HepG2 (cell line): ENCODE results near the gene IGFALS. TPM values are rescaled to one million over a fixed set of nuclear protein-coding genes. Genes with fewer than 3 reads are reported as not detected.
A peak's percentile ranks its signal among the peaks of the same experiment; 100 is the strongest.

Source experiments
- ATAC-seq: fragments of 200-7000 bp; cut with Tn5 transposase; 3 replicates; pipeline ENCODE4 v1.9.1; 2020; ENCODE audit warnings: mild to moderate bottlenecking, moderate library complexity
- BruUV-seq: library from RNA; stranded (reverse); fragments of 400-500 nt; replicated peaks from 2 replicates; lab custom pipeline; 2021; lab: Mats Ljungman, UMichigan
- CTCF ChIA-PET: fragments of 300-600 bp; formaldehyde crosslinking; extraction: SDS; loops from one replicate; lab custom pipeline; 2021; ENCODE audit warnings: low total read pairs, inconsistent platforms, low intra/inter-chr PET ratio; lab: Yijun Ruan, JAX
- POLR2A ChIA-PET: fragments of 350-600 bp; sonication (Branson Sonifier 250); formaldehyde crosslinking; loops from one replicate; lab custom pipeline; 2020; ENCODE audit warnings: antibody characterized with exemption, inconsistent platforms; lab: Yijun Ruan, JAX
- DNase-seq: peaks from one replicate; pipeline ENCODE4 v3.0.0-alpha.2; 2015; ENCODE audit warnings: low spot score
- FAIRE-seq: peaks from 3 replicates; lab custom pipeline; 2011; peaks lifted over from hg19 to GRCh38; lab: Jason Lieb, UNC
- H2AFZ ChIP-seq: one replicate; pipeline ENCODE4 v1.6.1; 2011; ENCODE audit warnings: low read length, inconsistent platforms
- H3K27ac ChIP-seq: fragments of 300-600 bp; 3 replicates; pipeline ENCODE4 v1.8.0; 2011; ENCODE audit warnings: mixed run types, mild to moderate bottlenecking, mixed read lengths, low read length, inconsistent platforms; ENCODE audit not compliant: insufficient read depth; ENCODE audit errors: extremely low read length
- H3K27me3 ChIP-seq, 2 experiments: fragments of 200-600 bp in 1 of 2; 2 replicates in 1 of 2; 3 replicates in 1 of 2; pipeline versions ENCODE4 v1.6.0 to v1.8.0; 2011; ENCODE audit warnings: low read length in 2 of 2, mild to moderate bottlenecking in 2 of 2, moderate library complexity in 2 of 2, inconsistent platforms in 1 of 2; ENCODE audit not compliant: insufficient read depth in 2 of 2, control insufficient read depth in 1 of 2
- H3K36me3 ChIP-seq, 2 experiments: fragments of 200-600 bp in 1 of 2; replicated peaks in 1 of 2; 2 replicates in 1 of 2; 3 replicates in 1 of 2; pipeline versions ENCODE4 v1.5.1 to v1.8.0; 2011; ENCODE audit warnings: low read length in 2 of 2, inconsistent platforms in 1 of 2; ENCODE audit not compliant: insufficient read depth in 2 of 2, control insufficient read depth in 1 of 2
- H3K4me1 ChIP-seq: 2 replicates; pipeline ENCODE4 v1.5.1; 2012; ENCODE audit warnings: low read length, inconsistent platforms; ENCODE audit not compliant: insufficient read depth
- H3K4me2 ChIP-seq: 2 replicates; pipeline ENCODE4 v1.6.0; 2011; ENCODE audit warnings: low read depth, low read length, inconsistent platforms
- H3K4me3 ChIP-seq, 3 experiments: fragments of 200-600 bp in 1 of 3; sonication (generic), shearing (Covaris generic) in 1 of 3; replicated peaks in 1 of 3; 2 replicates each; pipeline ENCODE4 v1.5.1; 2011 to 2016; ENCODE audit warnings: low read length in 3 of 3, inconsistent platforms in 2 of 3, low read depth in 2 of 3, mild to moderate bottlenecking in 2 of 3, control low read depth in 1 of 3, mixed read lengths in 1 of 3; ENCODE audit not compliant: insufficient read depth in 1 of 3
- H3K79me2 ChIP-seq: one replicate; pipeline ENCODE4 v1.6.1; 2011; ENCODE audit warnings: low read length, inconsistent platforms; ENCODE audit not compliant: insufficient read depth
- H3K9ac ChIP-seq: 2 replicates; pipeline ENCODE4 v1.6.0; 2011; ENCODE audit warnings: mild to moderate bottlenecking, low read depth, low read length, inconsistent platforms; ENCODE audit not compliant: insufficient read depth
- H3K9me3 ChIP-seq: 2 replicates; pipeline ENCODE4 v1.5.1; 2012; ENCODE audit warnings: mild to moderate bottlenecking, low read length
- H4K20me1 ChIP-seq: 2 replicates; pipeline ENCODE4 v1.6.0; 2011; ENCODE audit warnings: inconsistent platforms, mild to moderate bottlenecking, low read length, moderate library complexity; ENCODE audit not compliant: insufficient read depth
- AGO1 ChIP-seq: fragments of 200-400 bp; formaldehyde crosslinking; IDR thresholded peaks from 2 replicates; pipeline ENCODE4 v1.6.1; 2017; ENCODE audit warnings: mild to moderate bottlenecking, low read depth, low read length, moderate library complexity; ENCODE audit not compliant: poor library complexity, severe bottlenecking
- ARID5B ChIP-seq: IDR thresholded peaks from 2 replicates; pipeline ENCODE4 v1.4.0; 2020; ENCODE audit warnings: mild to moderate bottlenecking, missing genetic modification reagents
- ATF4 ChIP-seq, 2 experiments: fragments of 450-650 bp in 1 of 2; sonication (generic) in 1 of 2; formaldehyde crosslinking; IDR thresholded peaks; 2 replicates each; pipeline versions ENCODE4 v1.5.0 to v1.8.0; 2020 to 2022; ENCODE audit warnings: mild to moderate bottlenecking in 1 of 2, missing genetic modification reagents in 1 of 2
- ISL2 ChIP-seq: sonication (generic); formaldehyde crosslinking; IDR thresholded peaks from 2 replicates; pipeline ENCODE4 v1.5.0; 2020; ENCODE audit warnings: missing genetic modification reagents
- KDM5A ChIP-seq: fragments of 200-600 bp; sonication (generic); IDR thresholded peaks from 2 replicates; pipeline ENCODE4 v1.7.0; 2018; ENCODE audit warnings: antibody characterized with exemption, mild to moderate bottlenecking, low read length, borderline replicate concordance
- SIN3B ChIP-seq: fragments of 150-350 bp; IDR thresholded peaks from 2 replicates; pipeline ENCODE4 v1.6.1; 2014; ENCODE audit warnings: low read length
- ZBTB43 ChIP-seq: sonication (generic); formaldehyde crosslinking; conservative IDR thresholded peaks from 2 replicates; pipeline ENCODE4 v1.4.0; 2020; ENCODE audit warnings: missing genetic modification reagents
- ZNF383 ChIP-seq: sonication (generic); formaldehyde crosslinking; IDR thresholded peaks from 2 replicates; pipeline ENCODE4 v1.4.0; 2020; ENCODE audit warnings: missing genetic modification reagents, mild to moderate bottlenecking, borderline replicate concordance
- ZNF563 ChIP-seq: sonication (generic); formaldehyde crosslinking; IDR thresholded peaks from 2 replicates; pipeline ENCODE4 v1.8.0; 2022; ENCODE audit warnings: mild to moderate bottlenecking, moderate library complexity, missing genetic modification reagents
- ZNF768 ChIP-seq: sonication (generic); formaldehyde crosslinking; IDR thresholded peaks from 2 replicates; pipeline ENCODE4 v1.4.0; 2020; ENCODE audit warnings: missing genetic modification reagents
- ZNF792 ChIP-seq: IDR thresholded peaks from 2 replicates; pipeline ENCODE4 v1.6.1; 2016
- WGBS: methylation state at CpG from one replicate; pipeline ENCODE4 v1.1.6; 2017; ENCODE audit warnings: low lambda C conversion rate; 5-methylcytosine and 5-hydroxymethylcytosine counted together
- in situ Hi-C: cut with HindIII; loops from 2 replicates; pipeline ENCODE4 v1.10.0; 2017; ENCODE audit warnings: low pct_unique_long_range_greater_than_20kb; ENCODE audit not compliant: extremely low pct_ligation_motif_present
- intact Hi-C: fragments of 100-400 bp; cut with micrococcal nuclease; formaldehyde crosslinking; loops from one replicate; pipeline ENCODE4 v1.10.0; 2022; ENCODE audit not compliant: unreplicated experiment
- polyA plus RNA-seq, 8 experiments: library from polyadenylated mRNA; depleted of rRNA in 3 of 8; stranded (reverse) in 7 of 8; unstranded in 1 of 8; fragments of >200 nt; fragmentation: Illumina TruSeq in 4 of 8; extraction: Trizol in 4 of 8; gene quantifications; 2 replicates each; pipeline versions ENCODE4 v1.2.1 to v1.2.3, GENCODE V29; 2011 to 2016; ENCODE audit warnings: low read depth in 4 of 8, missing spikeins in 1 of 8, mixed read lengths in 1 of 8; ENCODE audit not compliant: insufficient read depth in 1 of 8
- total RNA-seq, 5 experiments: library from RNA; depleted of rRNA; stranded (reverse); fragments of >200 nt; fragmentation: Illumina TruSeq; extraction: Trizol; gene quantifications; 2 replicates each; pipeline ENCODE4 v1.2.3, GENCODE V29; 2016; ENCODE audit warnings: low read depth in 1 of 5

Gene IGFALS
- total and polyA plus RNA-seq, 2 of the 13 experiments (the other 11 are each of a cell fraction or from before 2014, with no cell fraction given): 0.34 to 2.4 TPM

GRCh38 chr16:1781758-1782407 is 11.6 kb downstream of the IGFALS start (continued):
- TF ChIP-seq KDM5A: peak; percentile 49; the same call in 1 of the 2 replicates

- H2AFZ ChIP-seq: no peak overlapping the region
- ChIA-PET POLR2A (interaction anchor here (2.0 to 4.4 kb wide), 3 partner anchors 9 to 159 kb away, joined by 16 to 57 read pairs (median 38); partner anchors contain the start of genes EME2, IGFALS and MRPS34), CTCF (no interaction called here)
- H3K4me1 ChIP-seq: peaks cover 22% of the 10 kb centered on the region
- H3K27me3 ChIP-seq: peaks cover 0 to 2% of the 10 kb centered on the region in 2 experiments; a peak in 1 of 5 replicates
- peaks cover 4% of the 10 kb centered on the region; the same call in 1 of the 2 replicates for H4K20me1 ChIP-seq
- H3K9ac ChIP-seq: peak overlapping the region; percentile 78
- peak overlapping the region; percentile 80 to 96 (median 89) for H3K4me3 ChIP-seq
- no peaks in the 10 kb centered on the region for H3K9me3 ChIP-seq
- no peak for ATAC-seq
- peaks cover under 1 to 13% of the 10 kb centered on the region in 2 experiments; a peak in 3 of 5 replicates for H3K36me3 ChIP-seq
- no TSS peak for BruUV-seq
- intact Hi-C loops: loop anchor here (5.0 kb wide), 1 partner anchor 46 kb away; the partner anchor contains the start of genes FAHD1 and HAGH
- WGBS: 94% methylated on average over 11 of the region's 20 CpGs
- no peak for DNase-seq
- in situ Hi-C loops: loop anchor here (5.0 kb wide), 1 partner anchor 41 kb away; no protein-coding TSS in a partner anchor
- H3K79me2 ChIP-seq: peaks cover 23% of the 10 kb centered on the region
- no peak for FAIRE-seq
- H3K4me2 ChIP-seq: peak overlapping the region; percentile 83
- peak overlapping the region; percentile 63 for H3K27ac ChIP-seq
- TF ChIP-seq ATF4 (CRISPR knock-in tag; IDR thresholded peaks at IDR 0.05): no peak
- no peak for TF ChIP-seq ARID5B (CRISPR knock-in tag)
- TF ChIP-seq ZBTB43 (CRISPR knock-in tag): no peak
- TF ChIP-seq ZNF563 (CRISPR knock-in tag): no peak
- no peak for TF ChIP-seq SIN3B
- TF ChIP-seq ZNF792 (CRISPR knock-in tag): no peak
- no peak for TF ChIP-seq ZNF383 (CRISPR knock-in tag)
- peak; percentile 2; the same call in 1 of the 2 replicates for TF ChIP-seq ZNF768
- TF ChIP-seq ISL2 (CRISPR knock-in tag): no peak
- peak; percentile 1 for TF ChIP-seq AGO1
These were observed 12.3 kb downstream of the IGFALS start for GRCh38 chr16:1781254-1781653.
